Testis (tissue), 2 donors: ENCODE results near the gene EMC1.

Experiments used
- POLR2A ChIP-seq: fragments of 450-650 bp; IDR thresholded peaks from one replicate; pipeline ENCODE4 v1.6.1; 2017; ENCODE audit warnings: antibody characterized with exemption, mild to moderate bottlenecking, moderate library complexity
- TF ChIP-seq, protein P1 (sequence below), 3 experiments: fragments of 450-650 bp in 2 of 3; fragments of 200-600 bp in 1 of 3; sonication (generic) in 1 of 3; IDR thresholded peaks; one replicate each; pipeline ENCODE4 v1.5.1; 2016 to 2019; ENCODE audit warnings: antibody characterized with exemption in 3 of 3, mild to moderate bottlenecking in 2 of 3, moderate library complexity in 1 of 3

DNA sequence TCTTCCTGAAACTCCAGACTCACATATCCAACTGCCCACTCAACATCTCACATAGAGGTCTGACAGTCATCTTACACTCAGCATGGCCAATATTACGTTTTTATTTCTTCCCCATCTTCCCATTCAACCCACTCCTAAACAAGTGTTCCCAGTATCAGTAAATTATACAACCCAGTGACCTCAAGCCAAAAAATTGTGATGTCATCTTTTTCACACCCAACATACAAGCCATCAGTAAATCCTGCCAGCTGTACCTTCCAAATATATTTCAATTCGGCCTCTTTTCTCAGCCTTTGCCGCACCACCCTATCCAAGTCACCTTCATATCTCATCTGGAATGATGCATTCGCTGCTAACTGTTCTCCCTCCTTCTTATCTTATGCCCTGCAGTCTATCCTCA, 60.9 kb downstream of the EMC1 start:
- TF ChIP-seq, protein P1, sequence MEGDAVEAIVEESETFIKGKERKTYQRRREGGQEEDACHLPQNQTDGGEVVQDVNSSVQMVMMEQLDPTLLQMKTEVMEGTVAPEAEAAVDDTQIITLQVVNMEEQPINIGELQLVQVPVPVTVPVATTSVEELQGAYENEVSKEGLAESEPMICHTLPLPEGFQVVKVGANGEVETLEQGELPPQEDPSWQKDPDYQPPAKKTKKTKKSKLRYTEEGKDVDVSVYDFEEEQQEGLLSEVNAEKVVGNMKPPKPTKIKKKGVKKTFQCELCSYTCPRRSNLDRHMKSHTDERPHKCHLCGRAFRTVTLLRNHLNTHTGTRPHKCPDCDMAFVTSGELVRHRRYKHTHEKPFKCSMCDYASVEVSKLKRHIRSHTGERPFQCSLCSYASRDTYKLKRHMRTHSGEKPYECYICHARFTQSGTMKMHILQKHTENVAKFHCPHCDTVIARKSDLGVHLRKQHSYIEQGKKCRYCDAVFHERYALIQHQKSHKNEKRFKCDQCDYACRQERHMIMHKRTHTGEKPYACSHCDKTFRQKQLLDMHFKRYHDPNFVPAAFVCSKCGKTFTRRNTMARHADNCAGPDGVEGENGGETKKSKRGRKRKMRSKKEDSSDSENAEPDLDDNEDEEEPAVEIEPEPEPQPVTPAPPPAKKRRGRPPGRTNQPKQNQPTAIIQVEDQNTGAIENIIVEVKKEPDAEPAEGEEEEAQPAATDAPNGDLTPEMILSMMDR (IDR thresholded peaks at IDR 0.05), result no peak
- no peak for TF ChIP-seq POLR2A
